HL-60 (cell line): ENCODE data around the gene STMN1.

ENCODE experiments used
- DNase-seq, 2 experiments: peaks; one replicate each; pipeline ENCODE4 v3.0.0-alpha.2; 2010 to 2020; ENCODE audit warnings: low read depth in 1 of 2, low spot score in 1 of 2
- H3K27ac ChIP-seq: fragments of 250-450 bp; sonication (Bioruptor Pico); replicated peaks from 2 replicates; pipeline ENCODE4 v1.5.1; 2020; ENCODE audit warnings: mild to moderate bottlenecking, moderate library complexity
- H3K27me3 ChIP-seq: fragments of 250-450 bp; sonication (Bioruptor Pico); 2 replicates; pipeline ENCODE4 v1.5.1; 2021; ENCODE audit warnings: mild to moderate bottlenecking, moderate library complexity; ENCODE audit not compliant: insufficient read depth, poor library complexity, severe bottlenecking
- H3K4me3 ChIP-seq: replicated peaks from 2 replicates; pipeline ENCODE4 v1.5.1; 2011; ENCODE audit warnings: mild to moderate bottlenecking, control low read depth, low read length; ENCODE audit not compliant: insufficient read depth
- GABPA ChIP-seq: IDR thresholded peaks from 2 replicates; pipeline ENCODE4 v1.6.1; 2012; ENCODE audit warnings: low read depth
- POLR2AphosphoS5 ChIP-seq: IDR thresholded peaks from 2 replicates; pipeline ENCODE4 v1.6.1; 2012; ENCODE audit warnings: low read depth
- SPI1 ChIP-seq: IDR thresholded peaks from 2 replicates; pipeline ENCODE4 v1.6.1; 2012; ENCODE audit warnings: low read depth, mild to moderate bottlenecking, borderline replicate concordance
- TF ChIP-seq, protein P1 (sequence below): IDR thresholded peaks from one replicate; pipeline ENCODE4 v1.5.1; 2011; ENCODE audit warnings: low read length, control low read depth, inconsistent platforms; ENCODE audit not compliant: insufficient read depth
- TF ChIP-seq, protein P2 (sequence below): IDR thresholded peaks from 2 replicates; pipeline ENCODE4 v1.6.1; 2012; ENCODE audit warnings: low read depth; ENCODE audit not compliant: insufficient replicate concordance

The STMN1 gene

DNA sequence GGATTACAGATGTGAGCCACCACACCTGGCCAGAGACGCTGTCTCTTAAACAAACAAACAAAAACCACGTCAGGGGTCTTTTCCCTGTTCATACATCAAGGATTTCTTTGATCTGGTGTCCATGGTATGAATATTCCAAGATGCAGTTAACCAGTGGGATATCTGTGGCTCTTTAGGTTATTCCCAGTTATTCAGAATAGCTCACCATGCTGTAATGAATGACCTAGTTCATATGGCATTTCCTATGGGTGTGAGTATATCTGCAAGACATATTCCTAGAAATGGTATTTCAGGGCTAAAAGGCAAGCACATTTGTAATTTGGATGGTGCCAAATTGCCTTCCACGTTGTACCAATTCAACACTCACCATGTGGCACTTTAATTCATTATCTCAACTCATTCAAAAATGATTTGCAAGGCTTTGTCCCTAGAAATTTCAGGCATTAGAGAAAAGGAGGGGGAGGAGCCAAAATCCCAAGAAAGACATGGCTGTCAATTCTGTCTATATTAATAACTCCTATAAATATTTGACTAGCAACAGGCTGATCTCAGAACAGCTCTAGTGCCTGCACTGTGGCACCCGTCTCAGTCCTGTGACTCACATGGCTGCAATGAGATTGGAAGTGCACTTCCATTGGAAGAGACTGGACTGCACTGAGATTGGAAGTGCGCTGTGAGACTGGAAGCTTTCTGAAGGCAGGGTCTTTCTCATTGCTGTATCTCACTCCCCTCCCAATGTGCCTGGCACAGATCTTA, 6.0 kb upstream of the STMN1 start:
- Histone ChIP-seq H3K27ac (no peak overlapping the region), H3K4me3 (no peak overlapping the region), H3K27me3 (no peaks in the 10 kb centered on the region)
- TF ChIP-seq POLR2AphosphoS5 (no peak), GABPA (no peak), SPI1 (no peak)
- TF ChIP-seq, protein P1, sequence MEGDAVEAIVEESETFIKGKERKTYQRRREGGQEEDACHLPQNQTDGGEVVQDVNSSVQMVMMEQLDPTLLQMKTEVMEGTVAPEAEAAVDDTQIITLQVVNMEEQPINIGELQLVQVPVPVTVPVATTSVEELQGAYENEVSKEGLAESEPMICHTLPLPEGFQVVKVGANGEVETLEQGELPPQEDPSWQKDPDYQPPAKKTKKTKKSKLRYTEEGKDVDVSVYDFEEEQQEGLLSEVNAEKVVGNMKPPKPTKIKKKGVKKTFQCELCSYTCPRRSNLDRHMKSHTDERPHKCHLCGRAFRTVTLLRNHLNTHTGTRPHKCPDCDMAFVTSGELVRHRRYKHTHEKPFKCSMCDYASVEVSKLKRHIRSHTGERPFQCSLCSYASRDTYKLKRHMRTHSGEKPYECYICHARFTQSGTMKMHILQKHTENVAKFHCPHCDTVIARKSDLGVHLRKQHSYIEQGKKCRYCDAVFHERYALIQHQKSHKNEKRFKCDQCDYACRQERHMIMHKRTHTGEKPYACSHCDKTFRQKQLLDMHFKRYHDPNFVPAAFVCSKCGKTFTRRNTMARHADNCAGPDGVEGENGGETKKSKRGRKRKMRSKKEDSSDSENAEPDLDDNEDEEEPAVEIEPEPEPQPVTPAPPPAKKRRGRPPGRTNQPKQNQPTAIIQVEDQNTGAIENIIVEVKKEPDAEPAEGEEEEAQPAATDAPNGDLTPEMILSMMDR = no peak
- TF ChIP-seq, protein P2, sequence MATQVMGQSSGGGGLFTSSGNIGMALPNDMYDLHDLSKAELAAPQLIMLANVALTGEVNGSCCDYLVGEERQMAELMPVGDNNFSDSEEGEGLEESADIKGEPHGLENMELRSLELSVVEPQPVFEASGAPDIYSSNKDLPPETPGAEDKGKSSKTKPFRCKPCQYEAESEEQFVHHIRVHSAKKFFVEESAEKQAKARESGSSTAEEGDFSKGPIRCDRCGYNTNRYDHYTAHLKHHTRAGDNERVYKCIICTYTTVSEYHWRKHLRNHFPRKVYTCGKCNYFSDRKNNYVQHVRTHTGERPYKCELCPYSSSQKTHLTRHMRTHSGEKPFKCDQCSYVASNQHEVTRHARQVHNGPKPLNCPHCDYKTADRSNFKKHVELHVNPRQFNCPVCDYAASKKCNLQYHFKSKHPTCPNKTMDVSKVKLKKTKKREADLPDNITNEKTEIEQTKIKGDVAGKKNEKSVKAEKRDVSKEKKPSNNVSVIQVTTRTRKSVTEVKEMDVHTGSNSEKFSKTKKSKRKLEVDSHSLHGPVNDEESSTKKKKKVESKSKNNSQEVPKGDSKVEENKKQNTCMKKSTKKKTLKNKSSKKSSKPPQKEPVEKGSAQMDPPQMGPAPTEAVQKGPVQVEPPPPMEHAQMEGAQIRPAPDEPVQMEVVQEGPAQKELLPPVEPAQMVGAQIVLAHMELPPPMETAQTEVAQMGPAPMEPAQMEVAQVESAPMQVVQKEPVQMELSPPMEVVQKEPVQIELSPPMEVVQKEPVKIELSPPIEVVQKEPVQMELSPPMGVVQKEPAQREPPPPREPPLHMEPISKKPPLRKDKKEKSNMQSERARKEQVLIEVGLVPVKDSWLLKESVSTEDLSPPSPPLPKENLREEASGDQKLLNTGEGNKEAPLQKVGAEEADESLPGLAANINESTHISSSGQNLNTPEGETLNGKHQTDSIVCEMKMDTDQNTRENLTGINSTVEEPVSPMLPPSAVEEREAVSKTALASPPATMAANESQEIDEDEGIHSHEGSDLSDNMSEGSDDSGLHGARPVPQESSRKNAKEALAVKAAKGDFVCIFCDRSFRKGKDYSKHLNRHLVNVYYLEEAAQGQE = no peak
- no peak for DNase-seq

DNA sequence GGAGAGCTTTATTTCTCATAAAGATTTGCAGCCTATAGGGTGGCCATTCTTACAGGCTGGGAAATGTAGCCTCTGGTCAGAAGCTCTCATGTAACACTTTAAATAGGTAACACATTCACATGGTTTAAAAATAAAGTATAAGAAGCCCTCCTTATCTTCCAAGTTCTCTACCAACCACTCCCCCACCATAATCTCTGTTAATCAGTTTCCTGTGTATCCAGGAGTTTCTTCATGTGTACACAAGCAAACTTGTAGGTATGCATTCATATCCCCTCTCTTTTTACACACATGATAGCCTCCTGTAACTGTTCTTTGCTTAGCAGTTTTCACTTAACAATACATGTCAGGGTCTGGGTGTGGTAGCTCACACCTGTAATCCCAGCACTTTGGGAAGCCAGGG, 4.9 kb upstream of the STMN1 start:
- Histone ChIP-seq H3K4me3 (no peak overlapping the region), H3K27ac (no peak overlapping the region), H3K27me3 (no peaks in the 10 kb centered on the region)
- no peak for TF ChIP-seq GABPA
- no peak for TF ChIP-seq SPI1
- TF ChIP-seq, protein P2 = no peak
- TF ChIP-seq POLR2AphosphoS5 = no peak
- TF ChIP-seq, protein P1 = no peak
- DNase-seq = no peak

DNA sequence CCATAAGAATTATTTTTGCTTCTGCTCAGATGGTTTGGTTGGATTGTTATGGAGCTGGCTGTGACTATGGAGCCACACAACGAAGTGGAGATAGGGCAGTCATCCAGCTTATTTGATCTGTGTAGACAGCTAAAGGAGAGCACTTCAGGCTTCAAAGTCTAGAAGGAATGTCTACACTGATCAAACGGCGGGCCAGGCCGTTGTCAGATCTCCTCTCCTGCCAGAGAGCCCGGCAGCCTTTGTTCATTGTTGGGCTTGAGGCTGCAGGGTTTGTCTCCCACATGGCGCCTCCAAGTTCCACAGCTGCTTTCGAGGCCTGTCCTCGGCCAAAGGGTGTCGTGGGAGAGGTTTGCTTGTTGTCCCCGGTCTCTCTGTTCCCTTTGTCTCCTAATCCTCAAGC, 2.8 kb upstream of the STMN1 start:
- DNase-seq = no peak
- H3K27ac ChIP-seq = no peak overlapping the region
- no peaks in the 10 kb centered on the region for H3K27me3 ChIP-seq
- H3K4me3 ChIP-seq = no peak overlapping the region
- TF ChIP-seq, protein P2 = no peak
- TF ChIP-seq GABPA = no peak
- no peak for TF ChIP-seq SPI1
- no peak for TF ChIP-seq POLR2AphosphoS5
- TF ChIP-seq, protein P1 = no peak
